Ovary (tissue), 3 donors: Measurements from ENCODE around the gene GPR137.

Experiments
- EP300 ChIP-seq: sonication (generic); formaldehyde crosslinking; IDR thresholded peaks from one replicate; pipeline ENCODE4 v1.6.1; 2017; ENCODE audit warnings: antibody characterized with exemption
- POLR2A ChIP-seq: fragments of 450-650 bp; IDR thresholded peaks from one replicate; pipeline ENCODE4 v1.6.1; 2017; ENCODE audit warnings: antibody characterized with exemption, mild to moderate bottlenecking, moderate library complexity
- TF ChIP-seq, protein P1 (sequence below), 3 donors: fragments of 450-650 bp in 2 of 3; fragments of 200-600 bp in 1 of 3; IDR thresholded peaks; one replicate each; pipeline versions ENCODE4 v1.5.1 to v1.8.0; 2016 to 2022; ENCODE audit warnings: antibody characterized with exemption in 3 of 3, mild to moderate bottlenecking in 1 of 3
- donor health status: DM: no; HTN: no; CAD: no.

DNA sequence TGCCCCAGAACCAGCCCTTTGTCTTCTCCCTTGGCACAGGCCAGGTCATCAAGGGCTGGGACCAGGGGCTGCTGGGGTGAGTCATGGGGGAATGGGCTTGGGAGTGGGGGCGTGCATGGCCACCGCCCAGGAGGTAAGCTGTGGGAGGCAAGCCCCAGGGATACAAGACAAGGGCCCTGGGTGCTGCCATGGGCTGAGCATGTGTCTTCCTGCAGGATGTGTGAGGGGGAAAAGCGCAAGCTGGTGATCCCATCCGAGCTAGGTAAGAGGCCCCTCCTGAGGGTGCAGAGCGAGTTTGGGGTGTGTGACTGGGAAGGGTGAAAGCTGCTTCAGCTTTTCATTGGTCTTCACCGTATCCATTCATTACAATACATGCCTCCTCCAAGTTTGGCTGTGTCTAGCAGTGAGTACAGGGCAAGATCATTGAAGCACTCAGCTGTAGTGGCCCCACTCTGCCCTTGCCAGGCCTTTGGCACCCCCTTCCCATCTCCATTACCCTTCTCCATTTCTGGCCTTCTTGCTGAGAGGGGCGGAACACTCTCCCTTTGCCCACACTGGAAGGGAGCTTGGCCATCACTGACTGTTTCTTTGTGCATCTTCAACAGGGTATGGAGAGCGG is 42.3 kb upstream of the GPR137 start:
- TF ChIP-seq, protein P1, sequence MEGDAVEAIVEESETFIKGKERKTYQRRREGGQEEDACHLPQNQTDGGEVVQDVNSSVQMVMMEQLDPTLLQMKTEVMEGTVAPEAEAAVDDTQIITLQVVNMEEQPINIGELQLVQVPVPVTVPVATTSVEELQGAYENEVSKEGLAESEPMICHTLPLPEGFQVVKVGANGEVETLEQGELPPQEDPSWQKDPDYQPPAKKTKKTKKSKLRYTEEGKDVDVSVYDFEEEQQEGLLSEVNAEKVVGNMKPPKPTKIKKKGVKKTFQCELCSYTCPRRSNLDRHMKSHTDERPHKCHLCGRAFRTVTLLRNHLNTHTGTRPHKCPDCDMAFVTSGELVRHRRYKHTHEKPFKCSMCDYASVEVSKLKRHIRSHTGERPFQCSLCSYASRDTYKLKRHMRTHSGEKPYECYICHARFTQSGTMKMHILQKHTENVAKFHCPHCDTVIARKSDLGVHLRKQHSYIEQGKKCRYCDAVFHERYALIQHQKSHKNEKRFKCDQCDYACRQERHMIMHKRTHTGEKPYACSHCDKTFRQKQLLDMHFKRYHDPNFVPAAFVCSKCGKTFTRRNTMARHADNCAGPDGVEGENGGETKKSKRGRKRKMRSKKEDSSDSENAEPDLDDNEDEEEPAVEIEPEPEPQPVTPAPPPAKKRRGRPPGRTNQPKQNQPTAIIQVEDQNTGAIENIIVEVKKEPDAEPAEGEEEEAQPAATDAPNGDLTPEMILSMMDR (IDR thresholded peaks at IDR 0.05): no peak
- TF ChIP-seq EP300 (no peak), POLR2A (no peak)
